ENCODE results near the gene PPARD.
"Not testable (repeated sequence)": the region's sequence is repeated elsewhere in the genome, so short reads cannot be mapped to it uniquely, and the experiment has no call there.

PPARD gene

GRCh38 chr6:35385457-35386202 is 43.3 kb downstream of the PPARD start:
- no peak for DNase-seq (ENCODE audit: low read depth)

DNA sequence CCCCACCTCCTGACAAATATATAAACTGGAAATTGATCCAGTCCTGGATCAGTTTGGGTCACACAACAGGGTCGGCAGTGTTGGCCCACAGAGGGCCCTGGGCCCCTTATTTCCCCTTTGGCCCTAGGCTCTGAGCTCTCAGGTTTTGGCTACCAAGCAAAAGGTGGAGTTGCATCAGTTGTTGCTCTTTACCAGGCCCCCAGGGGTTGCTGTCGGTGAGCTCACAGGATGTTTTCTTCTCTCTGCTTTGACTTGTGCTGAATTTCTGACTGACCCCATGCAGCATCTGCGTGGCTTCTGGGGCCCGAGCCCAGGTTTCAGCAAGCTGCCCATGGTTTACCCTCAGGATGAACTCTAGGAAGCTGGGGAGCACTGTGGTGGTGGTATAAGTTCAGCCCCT is 44.6 kb downstream of the PPARD start:
- no peak for DNase-seq (ENCODE audit: low read depth)

DNA sequence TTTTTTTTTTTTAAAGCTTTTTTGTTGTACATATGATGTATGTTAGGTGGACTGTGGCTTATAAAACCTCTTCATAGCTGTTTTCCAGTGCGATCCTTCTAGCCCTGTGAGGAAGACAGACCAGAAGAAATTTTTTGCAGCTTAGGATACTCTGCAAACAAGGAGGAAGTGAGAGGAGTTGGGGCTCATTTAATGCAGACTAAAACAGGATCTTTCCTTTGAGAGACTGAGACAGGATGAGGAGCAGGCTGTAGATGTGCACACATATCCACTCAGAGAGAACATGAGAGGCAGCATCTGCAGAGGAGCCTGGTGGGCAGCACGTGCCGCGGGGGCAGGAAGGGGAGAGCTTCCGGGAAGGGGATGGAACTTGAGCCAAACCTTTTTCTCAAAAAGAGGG is 45.7 kb downstream of the PPARD start:
- no peak for DNase-seq (ENCODE audit: low read depth)

GRCh38 chr6:35388772-35389352 is 46.5 kb downstream of the PPARD start:
- DNase-seq (ENCODE audit: low read depth) = no peak

GRCh38 chr6:35389386-35389785 is 47.0 kb downstream of the PPARD start:
- DNase-seq (ENCODE audit: low read depth) = not testable (repeated sequence)

GRCh38 chr6:35391240-35391968 is 49.0 kb downstream of the PPARD start:
- DNase-seq (ENCODE audit: low read depth) = no peak

DNA sequence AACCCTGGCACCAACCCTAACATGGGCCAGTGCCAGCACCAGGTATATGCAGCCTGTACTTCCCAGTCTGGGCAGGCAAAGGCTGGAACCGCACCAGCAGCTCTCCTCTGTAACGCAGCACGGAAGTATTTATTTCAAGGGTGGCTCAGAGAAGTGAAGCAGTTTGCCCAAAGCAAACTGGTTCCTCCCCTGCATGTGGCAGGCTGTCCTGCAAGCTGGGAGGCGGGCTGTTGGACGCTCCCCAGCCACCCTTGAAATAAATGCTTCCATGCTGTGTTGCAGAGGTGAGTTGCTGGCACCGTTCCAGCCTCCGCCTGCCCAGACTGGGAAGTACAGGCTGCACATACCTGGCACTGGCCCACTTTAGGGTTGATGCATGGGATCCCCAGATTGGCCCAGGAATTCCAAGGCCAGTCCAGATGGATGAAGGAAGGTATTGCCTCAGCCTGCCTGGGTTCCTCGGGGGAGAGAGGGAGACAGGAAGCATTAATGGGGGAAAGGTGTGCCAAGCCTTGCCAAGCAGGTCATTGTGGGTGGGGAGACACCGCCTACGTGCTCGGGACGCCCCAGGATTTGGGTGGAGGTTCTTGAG is 49.8 kb downstream of the PPARD start:
- no peak for DNase-seq (ENCODE audit: low read depth)

DNA sequence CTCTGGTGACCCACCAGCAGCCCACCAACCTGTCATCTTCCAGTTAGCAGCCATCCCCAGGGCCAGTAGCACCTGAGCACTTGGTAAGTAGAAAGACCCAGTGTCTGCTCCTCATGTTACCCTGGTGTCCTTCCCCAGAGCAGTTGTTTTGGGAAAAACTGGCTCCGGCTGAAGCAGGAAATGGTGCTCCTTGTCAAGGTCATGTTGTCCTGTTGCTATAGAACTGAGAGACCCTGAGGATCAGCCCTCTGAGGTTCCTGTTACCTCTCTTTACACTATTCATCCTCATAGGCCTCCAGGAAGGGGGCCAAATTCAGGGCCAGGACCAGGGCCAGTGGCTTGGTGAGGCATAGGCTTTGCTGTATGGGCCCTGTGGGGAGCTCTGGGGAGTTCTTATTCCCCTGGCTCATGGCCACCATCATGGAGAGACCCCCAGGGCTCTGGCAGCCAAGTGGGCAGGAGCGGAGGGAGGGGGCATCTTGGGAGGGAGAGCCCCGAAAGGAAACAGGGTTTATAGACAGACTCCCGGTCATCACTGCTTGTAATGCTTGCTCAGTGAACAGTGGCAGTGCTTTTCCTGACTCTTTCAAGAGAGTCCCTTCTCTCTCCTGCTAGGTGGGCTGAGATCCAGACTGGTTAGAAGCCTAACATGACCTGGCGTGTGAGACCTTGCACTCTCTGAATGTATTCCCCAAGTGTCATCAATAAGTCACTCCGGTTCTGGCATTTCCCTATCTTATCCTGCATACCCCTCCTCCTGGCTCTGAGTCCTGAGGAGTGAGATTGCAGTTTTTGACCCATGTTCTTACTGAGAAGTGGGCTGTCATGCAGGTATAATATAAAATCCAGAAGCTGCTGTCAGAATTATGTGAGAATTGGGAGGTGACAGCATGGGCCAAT is 50.7 kb downstream of the PPARD start:
- DNase-seq (ENCODE audit: low read depth) = no peak

DNA sequence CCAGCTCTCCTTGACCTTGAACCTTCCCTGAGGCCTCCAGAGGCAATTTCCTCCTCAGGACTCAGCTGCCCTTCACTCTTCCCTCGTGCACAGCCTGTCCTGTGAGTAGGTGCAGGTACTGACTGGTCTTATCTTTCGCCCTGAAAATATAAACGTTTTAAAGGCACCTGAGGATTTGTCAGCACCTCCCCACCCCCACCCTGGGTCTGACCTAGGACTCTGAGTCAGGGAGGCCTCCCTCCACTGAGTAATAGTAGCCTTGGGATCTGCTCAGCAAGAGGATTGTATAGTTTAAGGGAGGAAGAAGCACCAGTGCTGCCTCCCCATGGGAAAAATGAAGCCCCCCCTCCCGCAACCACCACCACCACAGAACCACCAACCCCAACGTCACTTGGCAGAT is 54.6 kb downstream of the PPARD start:
- DNase-seq (ENCODE audit: low read depth) = no peak

- DNase-seq (ENCODE audit: low read depth) = no peak
Observed at GRCh38 chr6:35397806-35398418, 55.6 kb downstream of the PPARD start.

DNA sequence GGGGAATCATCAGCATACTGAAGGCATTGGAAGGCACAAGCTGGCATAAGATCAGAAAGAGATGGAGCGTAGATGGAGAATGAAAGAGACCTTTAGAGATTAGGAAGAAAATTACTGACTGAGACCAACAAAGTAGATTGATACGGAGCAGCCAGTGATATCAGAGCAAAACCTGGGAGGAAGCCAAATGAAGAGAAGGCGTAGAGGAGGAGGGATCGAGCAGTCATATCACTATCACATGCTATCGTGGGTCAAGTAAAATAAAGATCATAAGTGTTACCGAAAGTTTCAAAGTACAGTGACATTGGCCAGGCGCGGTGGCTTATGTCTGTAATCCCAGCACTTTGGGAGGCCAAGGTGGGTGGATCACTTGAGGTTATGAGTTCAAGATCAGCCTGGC is 56.2 kb downstream of the PPARD start:
- no peak for DNase-seq (ENCODE audit: low read depth)

DNA sequence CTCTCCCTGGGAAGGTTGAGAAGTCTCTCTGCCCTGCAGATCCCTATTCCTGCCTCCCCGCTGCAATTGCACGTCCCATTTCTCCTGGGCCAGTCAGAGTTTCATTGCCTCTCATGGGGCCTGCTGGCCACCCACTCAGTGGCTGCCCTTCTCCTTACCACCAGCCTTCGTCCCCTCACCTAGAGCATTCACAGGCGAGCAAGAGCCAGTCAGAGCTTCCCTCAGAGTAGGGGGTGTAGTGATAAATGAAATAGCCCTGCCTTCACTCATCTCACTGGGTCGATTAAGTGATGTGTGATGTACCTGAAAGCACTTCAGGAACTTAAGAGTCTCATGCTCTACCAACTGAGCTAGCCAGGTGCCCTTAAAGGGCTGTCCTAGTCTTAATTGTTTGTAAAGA is 57.8 kb downstream of the PPARD start:
- DNase-seq (ENCODE audit: low read depth) = no peak

- no peak for DNase-seq (ENCODE audit: low read depth)
Observed at GRCh38 chr6:35400901-35401311, 58.5 kb downstream of the PPARD start.

DNA sequence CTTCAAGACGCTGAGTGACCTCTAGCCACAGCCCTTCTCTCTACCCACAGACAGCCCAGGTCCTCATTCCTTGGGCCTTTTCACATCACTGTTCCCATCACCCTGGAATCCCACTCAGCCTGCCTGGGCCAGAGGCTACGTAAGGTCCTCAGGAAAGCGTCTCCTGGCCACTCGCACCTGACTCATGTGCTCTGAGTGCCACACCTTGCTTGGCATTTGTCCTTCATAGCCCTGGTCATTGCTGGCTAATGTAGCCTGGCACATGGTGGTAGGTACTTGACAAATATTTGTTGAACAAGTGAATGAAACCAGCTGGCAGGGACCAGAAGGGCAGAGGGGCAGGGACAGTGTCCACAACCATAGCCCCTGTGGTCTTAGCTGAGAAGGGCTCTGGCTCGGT is 59.2 kb downstream of the PPARD start:
- no peak for DNase-seq (ENCODE audit: low read depth)

- DNase-seq (ENCODE audit: low read depth) = no peak
Observed at GRCh38 chr6:35402136-35402855, 59.9 kb downstream of the PPARD start.

DNA sequence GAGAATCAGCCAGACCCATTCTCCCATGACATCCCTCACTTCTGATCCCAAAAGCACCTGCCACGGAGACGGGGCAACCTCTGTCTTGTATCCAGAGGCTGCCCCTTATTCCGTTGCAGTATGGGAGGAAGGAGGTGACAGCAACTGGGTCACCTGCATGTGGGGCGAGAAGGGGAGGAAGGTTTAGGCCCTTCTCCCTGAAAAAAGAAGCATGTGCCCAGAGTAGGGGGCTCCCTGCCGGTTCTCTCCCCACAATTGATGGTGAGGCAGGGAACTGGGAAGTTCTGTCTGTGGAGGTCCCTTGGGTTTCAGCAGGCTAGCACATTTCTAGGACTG is 60.5 kb downstream of the PPARD start:
- no peak for DNase-seq (ENCODE audit: low read depth)

GRCh38 chr6:35403544-35404442 is 61.4 kb downstream of the PPARD start:
- DNase-seq (ENCODE audit: low read depth) = no peak

DNA sequence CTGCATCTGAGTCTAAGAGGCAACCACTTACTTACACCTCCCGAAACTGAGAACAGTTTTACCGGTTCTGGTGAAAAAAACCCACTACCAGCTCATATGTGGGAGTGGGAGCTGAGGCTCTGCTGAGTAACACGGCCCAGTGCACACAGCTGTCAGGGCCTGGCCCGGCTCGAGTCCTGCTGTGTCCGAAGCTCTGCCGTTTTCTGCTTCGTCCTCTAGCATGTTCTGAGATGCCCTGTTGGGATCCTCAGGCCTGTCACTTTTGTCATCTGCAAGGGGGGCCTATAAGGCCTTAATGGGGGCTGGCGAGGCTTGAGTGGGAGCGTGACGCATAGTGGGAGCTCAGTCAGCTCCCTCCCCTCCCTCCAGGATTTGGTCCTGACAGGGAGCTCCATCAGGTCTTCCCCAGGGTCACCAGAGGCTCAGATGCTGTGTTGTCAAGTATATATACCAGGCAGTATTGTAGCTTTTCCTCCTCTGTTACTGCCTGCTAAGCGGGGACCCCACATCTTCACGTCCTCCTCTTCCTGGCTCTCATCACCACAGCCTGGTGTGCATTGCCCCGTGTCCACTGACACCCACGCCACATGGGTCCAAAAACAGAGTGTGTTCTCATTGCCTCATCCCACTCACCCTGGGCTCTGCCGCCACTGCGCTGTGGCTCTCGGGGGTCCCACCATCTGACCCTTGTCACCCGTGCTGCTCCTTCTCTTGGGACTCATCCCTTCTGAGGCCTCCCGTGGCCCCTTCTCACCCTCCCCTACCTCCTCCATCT is 64.5 kb downstream of the PPARD start:
- DNase-seq (ENCODE audit: low read depth) = no peak

DNA sequence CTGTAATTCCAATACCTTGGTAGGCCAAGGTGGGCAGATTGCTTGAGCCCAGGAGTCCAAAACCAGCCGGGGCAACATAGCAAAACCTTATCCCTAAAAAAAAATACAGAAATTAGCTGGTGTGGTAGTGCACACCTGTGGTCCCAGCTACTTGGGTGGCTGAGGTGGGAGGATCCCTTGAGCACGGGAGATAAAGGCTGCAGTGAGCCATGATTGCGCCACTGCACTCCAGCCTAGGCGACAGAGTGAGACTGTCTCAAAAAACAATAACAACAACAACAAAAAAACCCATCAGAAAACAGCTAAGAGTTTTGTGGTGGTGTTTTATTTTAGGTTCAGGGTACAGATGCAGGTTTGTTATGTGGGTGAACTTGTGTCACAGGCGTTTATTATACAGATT is 66.9 kb downstream of the PPARD start:
- DNase-seq (ENCODE audit: low read depth) = no peak

Data from stimulated activated CD4-positive, alpha-beta T cell treated with anti-CD3 and anti-CD28 coated beads, Interleukin-2, amount 100 ng/mL, for 4 hours (primary cell).